Measurements from ENCODE around the gene ZFAND6.
"Not testable (repeated sequence)": the region's sequence is repeated elsewhere in the genome, so short reads cannot be mapped to it uniquely, and the experiment has no call there.

Gene ZFAND6

GRCh38 chr15:80058851-80059785 lies at the start of gene ZFAND6:
TSS of gene ZFAND6 (plus strand) at chr15:80059676. CDS start at chr15:80120345, 60,669 bp downstream.
- POLR2A ChIA-PET, result interaction anchor here (0.6 to 1.3 kb wide), 2 partner anchors 14 to 718 kb away, joined by 3 to 6 read pairs; no protein-coding TSS in a partner anchor
- CTCF ChIA-PET, result no interaction called here
- no peak for DNase-seq (ENCODE audit: low read depth, low spot score)
- peak; percentile 9 for TF ChIP-seq CTCF (IDR thresholded peaks at IDR 0.05; ENCODE audit: insufficient read depth, low read length, missing control alignments)
- peak within 1 kb of the TSS; percentile 70 for H3K4me3 ChIP-seq (ENCODE audit: low read depth, low read length)

GRCh38 chr15:80010131-80010673 lies 49.3 kb upstream of the ZFAND6 start:
- ChIA-PET POLR2A (no interaction called here), CTCF (no interaction called here)
- TF ChIP-seq CTCF (IDR thresholded peaks at IDR 0.05; ENCODE audit: insufficient read depth, low read length, missing control alignments), result no peak
- no peak overlapping the region for H3K4me3 ChIP-seq (ENCODE audit: low read depth, low read length)
- DNase-seq (ENCODE audit: low read depth, low spot score), result no peak

GRCh38 chr15:80011041-80011523 lies 48.4 kb upstream of the ZFAND6 start:
- POLR2A ChIA-PET, result interaction anchor here (0.6 kb wide), 1 partner anchor 61 kb away, joined by 3 read pairs; no protein-coding TSS in a partner anchor
- CTCF ChIA-PET; H3K4me3 ChIP-seq (ENCODE audit: low read depth, low read length): not testable (repeated sequence)
- DNase-seq (ENCODE audit: low read depth, low spot score), result peak; percentile 73

GRCh38 chr15:80011596-80011995 lies 47.9 kb upstream of the ZFAND6 start:
- DNase-seq (ENCODE audit: low read depth, low spot score), result no peak
- POLR2A ChIA-PET, result no interaction called here
- no peak for TF ChIP-seq CTCF (IDR thresholded peaks at IDR 0.05; ENCODE audit: insufficient read depth, low read length, missing control alignments)
- no peak overlapping the region for H3K4me3 ChIP-seq (ENCODE audit: low read depth, low read length)
- CTCF ChIA-PET, result no interaction called here

- ChIA-PET POLR2A (no interaction called here), CTCF (no interaction called here)
- no peak for DNase-seq (ENCODE audit: low read depth, low spot score)
- no peak for TF ChIP-seq CTCF (IDR thresholded peaks at IDR 0.05; ENCODE audit: insufficient read depth, low read length, missing control alignments)
- no peak overlapping the region for H3K4me3 ChIP-seq (ENCODE audit: low read depth, low read length)
Measured at GRCh38 chr15:80012060-80012726, 47.3 kb upstream of the ZFAND6 start.

GRCh38 chr15:80014186-80014585 lies 45.3 kb upstream of the ZFAND6 start:
- POLR2A ChIA-PET, result not testable (repeated sequence)
- CTCF ChIA-PET, result interaction anchor here (1.5 kb wide), 1 partner anchor 21 kb away, joined by 4 read pairs; no protein-coding TSS in a partner anchor

GRCh38 chr15:80015156-80015555 lies 44.3 kb upstream of the ZFAND6 start:
- DNase-seq (ENCODE audit: low read depth, low spot score), result no peak
- TF ChIP-seq CTCF (IDR thresholded peaks at IDR 0.05; ENCODE audit: insufficient read depth, low read length, missing control alignments), result no peak
- ChIA-PET CTCF (interaction anchor here (1.5 kb wide), 1 partner anchor 22 kb away, joined by 4 read pairs; no protein-coding TSS in a partner anchor), POLR2A (no interaction called here)
- H3K4me3 ChIP-seq (ENCODE audit: low read depth, low read length), result no peak overlapping the region

More at GRCh38 chr15:80014186-80014585, 45.3 kb upstream of the ZFAND6 start:
- not testable (repeated sequence) for H3K4me3 ChIP-seq (ENCODE audit: low read depth, low read length); DNase-seq (ENCODE audit: low read depth, low spot score)

GRCh38 chr15:80016506-80016905 lies 43.0 kb upstream of the ZFAND6 start:
- DNase-seq (ENCODE audit: low read depth, low spot score); POLR2A ChIA-PET; CTCF ChIA-PET; H3K4me3 ChIP-seq (ENCODE audit: low read depth, low read length): not testable (repeated sequence)

- POLR2A ChIA-PET; H3K4me3 ChIP-seq (ENCODE audit: low read depth, low read length); CTCF ChIA-PET; DNase-seq (ENCODE audit: low read depth, low spot score): not testable (repeated sequence)
Measured at GRCh38 chr15:80017139-80017538, 42.3 kb upstream of the ZFAND6 start.

Data from AG04449 (cell line).